KMS-11 (cell line): ENCODE results near the gene CLDN9.
A peak's percentile ranks its signal among the peaks of the same experiment; 100 is the strongest.

Experiments used
- H2AFZ ChIP-seq: fragments of 200-600 bp; sonication (generic); 2 replicates; pipeline ENCODE4 v1.6.1; 2016; ENCODE audit warnings: antibody characterized with exemption, mixed run types, low read depth
- H3K27ac ChIP-seq: fragments of 200-600 bp; sonication (generic); 2 replicates; pipeline ENCODE4 v1.6.1; 2016; ENCODE audit warnings: mild to moderate bottlenecking, mixed run types
- H3K27me3 ChIP-seq: fragments of 200-600 bp; sonication (generic); 2 replicates; pipeline ENCODE4 v1.6.1; 2017; ENCODE audit warnings: mild to moderate bottlenecking, low read depth, mixed run types, moderate library complexity; ENCODE audit not compliant: insufficient read depth
- H3K36me3 ChIP-seq: fragments of 200-600 bp; sonication (generic); 2 replicates; pipeline ENCODE4 v1.6.1; 2017; ENCODE audit warnings: mild to moderate bottlenecking, mixed run types; ENCODE audit not compliant: insufficient read depth
- H3K4me1 ChIP-seq: fragments of 200-600 bp; sonication (generic); 2 replicates; pipeline ENCODE4 v1.6.1; 2016; ENCODE audit warnings: mild to moderate bottlenecking, low read depth, mixed run types; ENCODE audit not compliant: poor library complexity, severe bottlenecking
- H3K4me2 ChIP-seq: fragments of 200-600 bp; sonication (generic); 2 replicates; pipeline ENCODE4 v1.7.0; 2016; ENCODE audit warnings: mild to moderate bottlenecking, mixed run types
- H3K4me3 ChIP-seq: fragments of 200-600 bp; sonication (generic); IDR thresholded peaks from 2 replicates; pipeline ENCODE4 v1.6.1; 2017; ENCODE audit warnings: low read depth, low read length, mixed read lengths; ENCODE audit not compliant: insufficient read depth
- H3K79me2 ChIP-seq: fragments of 200-600 bp; sonication (generic); 2 replicates; pipeline ENCODE4 v1.6.1; 2016; ENCODE audit warnings: low read depth, mixed run types; ENCODE audit not compliant: insufficient read depth
- H3K9ac ChIP-seq: fragments of 200-600 bp; sonication (generic); 2 replicates; pipeline ENCODE4 v1.6.1; 2016; ENCODE audit warnings: mild to moderate bottlenecking, mixed run types
- H4K20me1 ChIP-seq: fragments of 200-600 bp; sonication (generic); 2 replicates; pipeline ENCODE4 v1.6.1; 2016; ENCODE audit warnings: mild to moderate bottlenecking, mixed run types; ENCODE audit not compliant: insufficient read depth
- CTCF ChIP-seq: fragments of 200-600 bp; sonication (generic); conservative IDR thresholded peaks from 2 replicates; pipeline ENCODE4 v1.6.1; 2017; ENCODE audit warnings: low read depth, mild to moderate bottlenecking, antibody characterized with exemption, low read length, moderate library complexity, mixed read lengths

Gene CLDN9

GRCh38 chr16:2977440-2977839, 35.3 kb upstream of the CLDN9 start:
- Histone ChIP-seq H3K36me3 (no peaks in the 10 kb centered on the region), H3K4me2 (no peak overlapping the region), H3K4me1 (peaks cover 17% of the 10 kb centered on the region)

GRCh38 chr16:2979669-2980226, 33.0 kb upstream of the CLDN9 start:
- Histone ChIP-seq H3K4me2 (peak overlapping the region; percentile 75), H3K27ac (peak overlapping the region; percentile 38), H3K27me3 (peaks cover 11% of the 10 kb centered on the region)

More at GRCh38 chr16:2977440-2977839, 35.3 kb upstream of the CLDN9 start:
- Histone ChIP-seq H3K9ac (no peak overlapping the region), H3K27ac (no peak overlapping the region), H3K79me2 (peaks cover 32% of the 10 kb centered on the region; the same call in 1 of the 2 replicates), H3K4me3 (no peak overlapping the region), H3K27me3 (no peaks in the 10 kb centered on the region), H2AFZ (no peak overlapping the region), H4K20me1 (no peaks in the 10 kb centered on the region)
- no peak for TF ChIP-seq CTCF

GRCh38 chr16:2980227-2981176, 32.2 kb upstream of the CLDN9 start, which contains the start of gene PKMYT1:
TSS of gene PKMYT1 (minus strand) at chr16:2980446. CDS start at chr16:2979657, 789 bp downstream.
- Histone ChIP-seq H3K36me3 (no peaks in the 10 kb centered on the region), H4K20me1 (no peaks in the 10 kb centered on the region), H3K4me1 (peaks cover 38% of the 10 kb centered on the region), H3K4me3 (peak within 1 kb of the TSS; percentile 16), H3K9ac (peak within 1 kb of the TSS; percentile 87), H2AFZ (peak within 1 kb of the TSS; percentile 64), H3K27ac (peak within 1 kb of the TSS; percentile 58), H3K27me3 (peaks cover 19% of the 10 kb centered on the region), H3K79me2 (peaks cover 32% of the 10 kb centered on the region; the same call in 1 of the 2 replicates), H3K4me2 (peak within 1 kb of the TSS; percentile 75)
- TF ChIP-seq CTCF, result no peak

More at GRCh38 chr16:2979669-2980226, 33.0 kb upstream of the CLDN9 start:
- H3K79me2 ChIP-seq, result peaks cover 32% of the 10 kb centered on the region; the same call in 1 of the 2 replicates
- H4K20me1 ChIP-seq, result no peaks in the 10 kb centered on the region
- H3K4me3 ChIP-seq, result peak overlapping the region; percentile 16
- H3K36me3 ChIP-seq, result no peaks in the 10 kb centered on the region
- H2AFZ ChIP-seq, result peak overlapping the region; percentile 64
- TF ChIP-seq CTCF, result no peak
- H3K4me1 ChIP-seq, result peaks cover 36% of the 10 kb centered on the region
- H3K9ac ChIP-seq, result peak overlapping the region; percentile 87

GRCh38 chr16:2981177-2981898, 31.4 kb upstream of the CLDN9 start:
- H3K4me1 ChIP-seq, result peaks cover 38% of the 10 kb centered on the region

More at GRCh38 chr16:2981177-2981898, 31.4 kb upstream of the CLDN9 start:
- TF ChIP-seq CTCF, result no peak
- H3K4me2 ChIP-seq, result peak overlapping the region; percentile 75
- peaks cover 27% of the 10 kb centered on the region for H3K27me3 ChIP-seq
- no peaks in the 10 kb centered on the region for H3K36me3 ChIP-seq
- peaks cover 32% of the 10 kb centered on the region; the same call in 1 of the 2 replicates for H3K79me2 ChIP-seq
- no peak overlapping the region; the same call in 1 of the 2 replicates for H2AFZ ChIP-seq
- H3K4me3 ChIP-seq, result no peak overlapping the region
- H3K9ac ChIP-seq, result peak overlapping the region; percentile 87; the same call in 1 of the 2 replicates
- no peak overlapping the region for H3K27ac ChIP-seq
- H4K20me1 ChIP-seq, result no peaks in the 10 kb centered on the region
